Measurements from ENCODE around the gene ERBB2.

DNA sequence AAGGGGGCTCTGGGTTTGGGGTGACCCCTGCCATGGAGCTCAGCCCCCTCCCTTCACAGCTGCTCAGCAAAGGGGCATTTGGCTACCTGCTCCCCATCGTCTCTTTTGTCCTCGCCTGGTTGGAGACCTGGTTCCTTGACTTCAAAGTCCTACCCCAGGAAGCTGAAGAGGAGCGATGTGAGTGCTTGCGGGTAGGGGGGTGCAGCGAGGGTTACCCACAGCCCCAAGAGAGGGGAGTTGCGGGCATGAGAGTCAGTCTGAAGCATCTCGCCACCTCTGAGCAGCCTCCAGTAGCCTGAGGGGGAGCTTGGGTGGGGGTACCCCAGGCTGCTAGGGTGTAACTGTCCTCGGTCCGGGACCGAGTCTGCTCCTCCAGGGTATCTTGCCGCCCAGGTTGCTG lies 41.5 kb upstream of the ERBB2 start:
- no peak for TF ChIP-seq CTCF (conservative IDR thresholded peaks at IDR 0.05; ENCODE audit: low read depth, low read length)
- TF ChIP-seq POLR2A (IDR thresholded peaks at IDR 0.05; ENCODE audit: low read depth, low read length) = no peak
- no peak for TF ChIP-seq MAFK (IDR thresholded peaks at IDR 0.05; ENCODE audit: low read depth, low read length)
- no peak for TF ChIP-seq NFE2L2 (IDR thresholded peaks at IDR 0.05; ENCODE audit: low read depth, low read length)
- TF ChIP-seq BHLHE40 (IDR thresholded peaks at IDR 0.05; ENCODE audit: low read depth, low read length) = no peak
- TF ChIP-seq CEBPB (IDR thresholded peaks at IDR 0.05; ENCODE audit: low read depth, low read length) = no peak
- no peak for TF ChIP-seq SMC3 (IDR thresholded peaks at IDR 0.05; ENCODE audit: low read depth, low read length)

All from IMR-90 (cell line).